ENCODE results near the gene STXBP4.

STXBP4 gene

DNA sequence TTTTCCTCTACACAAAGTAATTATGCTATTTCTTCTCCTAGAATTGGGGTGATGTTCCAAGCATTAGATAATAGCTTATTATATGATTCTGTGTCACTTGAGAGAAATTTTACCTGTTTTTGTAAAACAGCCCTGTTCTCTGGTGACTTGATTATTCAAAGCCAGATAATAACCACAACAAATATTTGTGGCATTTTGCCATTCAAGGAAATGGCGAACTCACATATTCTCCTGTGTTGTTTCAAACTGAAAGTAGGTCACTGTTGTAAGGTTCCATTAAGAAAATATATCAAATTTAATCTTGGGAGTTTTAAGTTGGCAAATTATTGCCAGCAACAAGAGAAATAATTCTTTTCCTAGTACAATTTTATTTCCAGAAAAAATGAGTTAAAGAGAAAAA is 124.8 kb downstream of the STXBP4 start:
- no peak for DNase-seq (ENCODE audit: low read depth)
- H3K4me3 ChIP-seq (ENCODE audit: low read length): no peak overlapping the region
- TF ChIP-seq, protein P1, sequence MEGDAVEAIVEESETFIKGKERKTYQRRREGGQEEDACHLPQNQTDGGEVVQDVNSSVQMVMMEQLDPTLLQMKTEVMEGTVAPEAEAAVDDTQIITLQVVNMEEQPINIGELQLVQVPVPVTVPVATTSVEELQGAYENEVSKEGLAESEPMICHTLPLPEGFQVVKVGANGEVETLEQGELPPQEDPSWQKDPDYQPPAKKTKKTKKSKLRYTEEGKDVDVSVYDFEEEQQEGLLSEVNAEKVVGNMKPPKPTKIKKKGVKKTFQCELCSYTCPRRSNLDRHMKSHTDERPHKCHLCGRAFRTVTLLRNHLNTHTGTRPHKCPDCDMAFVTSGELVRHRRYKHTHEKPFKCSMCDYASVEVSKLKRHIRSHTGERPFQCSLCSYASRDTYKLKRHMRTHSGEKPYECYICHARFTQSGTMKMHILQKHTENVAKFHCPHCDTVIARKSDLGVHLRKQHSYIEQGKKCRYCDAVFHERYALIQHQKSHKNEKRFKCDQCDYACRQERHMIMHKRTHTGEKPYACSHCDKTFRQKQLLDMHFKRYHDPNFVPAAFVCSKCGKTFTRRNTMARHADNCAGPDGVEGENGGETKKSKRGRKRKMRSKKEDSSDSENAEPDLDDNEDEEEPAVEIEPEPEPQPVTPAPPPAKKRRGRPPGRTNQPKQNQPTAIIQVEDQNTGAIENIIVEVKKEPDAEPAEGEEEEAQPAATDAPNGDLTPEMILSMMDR (IDR thresholded peaks at IDR 0.05; ENCODE audit: insufficient read depth, low read depth, low read length, missing control alignments): no peak

DNA sequence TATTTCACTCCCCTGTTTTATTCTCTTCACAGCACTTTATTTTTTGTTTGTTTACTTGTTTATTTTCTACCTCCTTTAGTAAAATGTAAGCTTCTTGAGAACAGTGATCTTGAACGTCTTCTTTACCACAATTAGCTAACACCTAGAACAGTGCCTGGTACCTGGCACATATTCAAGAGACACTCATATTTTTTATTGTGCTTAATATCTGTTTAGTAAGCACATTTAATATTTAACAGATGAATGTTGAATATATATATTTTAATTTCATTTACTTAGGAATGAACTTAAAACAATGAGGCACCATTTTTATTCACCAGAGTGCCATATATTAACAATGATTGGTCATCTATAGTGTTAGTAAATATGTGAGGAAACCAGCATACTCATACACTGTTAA is 130.2 kb downstream of the STXBP4 start:
- DNase-seq (ENCODE audit: low read depth): no peak
- TF ChIP-seq, protein P1 (IDR thresholded peaks at IDR 0.05; ENCODE audit: insufficient read depth, low read depth, low read length, missing control alignments): no peak
- no peak overlapping the region for H3K4me3 ChIP-seq (ENCODE audit: low read length)

DNA sequence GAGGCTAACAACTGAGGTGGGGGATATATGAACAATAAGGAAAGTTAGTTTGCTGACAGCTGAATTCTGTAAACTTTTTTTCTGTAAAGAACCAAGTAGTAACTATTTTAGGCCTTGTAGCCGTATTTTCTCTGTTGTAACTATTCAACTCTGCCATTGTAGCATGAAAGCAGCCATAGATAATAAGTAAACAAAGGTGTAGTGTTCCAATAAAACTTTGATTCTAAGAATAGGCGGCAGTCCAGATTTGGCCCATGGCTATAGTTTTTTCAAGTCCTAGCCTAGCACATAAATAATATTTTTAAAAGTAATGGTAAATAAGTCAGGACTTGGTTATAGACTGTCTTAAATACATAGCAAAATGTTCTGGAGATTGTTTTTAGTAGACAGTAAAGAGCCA is 142.0 kb downstream of the STXBP4 start:
- no peak overlapping the region for H3K4me3 ChIP-seq (ENCODE audit: low read length)
- TF ChIP-seq, protein P1 (IDR thresholded peaks at IDR 0.05; ENCODE audit: insufficient read depth, low read depth, low read length, missing control alignments): no peak
- DNase-seq (ENCODE audit: low read depth): no peak

DNA sequence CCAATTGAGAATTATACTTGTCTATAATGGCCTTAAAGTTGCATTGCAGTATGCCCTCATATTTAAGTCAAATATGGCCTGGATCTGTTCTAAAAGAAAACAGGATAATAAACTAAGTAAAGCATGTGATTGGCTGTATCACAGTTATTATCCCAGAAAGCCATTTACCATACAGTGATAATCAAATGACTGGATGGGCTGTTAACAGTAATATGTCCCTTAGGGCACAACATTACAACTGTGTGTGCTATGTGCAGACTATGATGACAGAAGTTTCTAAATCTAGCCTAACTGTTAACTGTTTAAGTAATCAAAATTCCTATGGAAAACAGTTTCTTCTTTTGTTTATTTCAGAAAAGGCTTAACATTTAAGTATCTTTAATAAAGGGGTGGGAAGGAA is 145.7 kb downstream of the STXBP4 start:
- no peak overlapping the region for H3K4me3 ChIP-seq (ENCODE audit: low read length)
- TF ChIP-seq, protein P1 (IDR thresholded peaks at IDR 0.05; ENCODE audit: insufficient read depth, low read depth, low read length, missing control alignments): no peak
- DNase-seq (ENCODE audit: low read depth): no peak

DNA sequence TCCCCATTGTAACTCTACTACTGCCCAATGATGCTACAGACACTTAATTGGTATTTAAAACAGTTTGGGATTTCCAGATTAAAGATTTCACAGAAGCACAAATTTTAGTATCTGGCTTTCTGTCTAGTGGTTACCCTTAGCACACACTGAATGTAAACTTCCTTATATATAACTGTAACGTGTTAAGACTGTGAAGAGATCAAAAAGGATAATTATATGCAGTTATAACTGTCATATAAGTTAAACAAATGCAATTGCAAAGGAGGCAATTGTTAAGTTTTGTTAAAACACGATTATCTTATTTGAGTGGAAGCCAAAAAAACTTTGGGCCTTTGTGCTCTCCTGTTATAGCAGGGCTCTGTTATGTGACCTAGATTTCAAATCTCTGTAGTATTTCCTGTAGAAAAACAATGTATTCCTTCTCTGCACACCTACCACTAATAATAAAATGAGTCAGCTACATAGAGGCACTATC is 147.9 kb downstream of the STXBP4 start:
- TF ChIP-seq, protein P1 (IDR thresholded peaks at IDR 0.05; ENCODE audit: insufficient read depth, low read depth, low read length, missing control alignments): no peak
- no peak for DNase-seq (ENCODE audit: low read depth)
- H3K4me3 ChIP-seq (ENCODE audit: low read length): no peak overlapping the region

DNA sequence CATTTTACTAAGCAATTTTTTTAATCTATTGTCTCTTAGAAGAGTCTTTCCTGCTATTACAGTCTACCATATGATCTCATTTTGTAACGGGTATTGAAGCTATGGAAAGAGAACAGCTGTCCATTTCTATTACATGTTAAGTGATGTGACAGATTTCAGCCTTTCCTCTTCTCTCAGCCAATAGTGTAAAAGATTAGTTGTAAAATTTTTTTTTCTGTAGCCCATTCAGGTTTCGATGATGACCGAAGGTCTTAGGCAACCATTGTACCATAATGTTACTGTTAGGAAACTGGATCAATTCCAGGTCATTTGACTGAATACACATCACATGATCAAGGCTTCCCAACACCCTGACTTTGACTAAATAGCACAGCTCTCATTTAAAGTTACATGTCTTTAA is 148.6 kb downstream of the STXBP4 start:
- peak; percentile 9 for DNase-seq (ENCODE audit: low read depth)
- TF ChIP-seq, protein P1 (IDR thresholded peaks at IDR 0.05; ENCODE audit: insufficient read depth, low read depth, low read length, missing control alignments): no peak

DNA sequence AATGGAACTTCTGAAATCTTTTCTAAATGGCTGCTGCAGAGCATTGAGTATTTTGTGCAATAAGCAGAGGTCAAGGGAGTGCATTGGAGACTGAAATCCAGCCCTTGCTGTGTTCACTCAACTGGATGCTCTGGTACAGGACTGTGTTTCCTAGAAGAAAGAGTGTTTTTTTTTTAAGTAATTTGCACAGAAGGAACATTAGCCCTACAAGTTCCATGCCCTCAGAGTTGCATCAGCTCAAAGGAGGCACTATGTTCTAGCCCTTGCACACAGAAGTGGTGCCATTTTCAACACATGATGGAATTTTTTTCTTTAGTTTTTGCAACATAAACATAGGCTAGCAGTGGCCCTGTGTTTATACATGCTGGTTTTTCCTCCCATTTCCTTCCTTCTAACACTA is 152.1 kb downstream of the STXBP4 start:
- no peak for DNase-seq (ENCODE audit: low read depth)

More for the DNA sequence above, 148.6 kb downstream of the STXBP4 start:
- H3K4me3 ChIP-seq (ENCODE audit: low read length): no peak overlapping the region

More for the DNA sequence above, 152.1 kb downstream of the STXBP4 start:
- TF ChIP-seq, protein P1 (IDR thresholded peaks at IDR 0.05; ENCODE audit: insufficient read depth, low read depth, low read length, missing control alignments): no peak
- H3K4me3 ChIP-seq (ENCODE audit: low read length): no peak overlapping the region

All from epithelial cell of esophagus (primary cell).